Panc1 (cell line): ENCODE data around the gene MAPKAPK5. TPM values are rescaled to one million over a fixed set of nuclear protein-coding genes. Genes with fewer than 3 reads are reported as not detected.
"Not testable (repeated sequence)": the region's sequence is repeated elsewhere in the genome, so short reads cannot be mapped to it uniquely, and the experiment has no call there.

Experiments
- ATAC-seq: fragments of 200-7000 bp; cut with Tn5 transposase; 2 replicates; pipeline ENCODE4 v1.9.1; 2020; ENCODE audit warnings: mild to moderate bottlenecking, moderate library complexity
- BruUV-seq: library from RNA; stranded (reverse); fragments of 400-500 nt; replicated peaks from 2 replicates; lab custom pipeline; 2021; lab: Mats Ljungman, UMichigan
- CTCF ChIA-PET: fragments of 300-600 bp; sonication (Branson Sonifier 250); formaldehyde crosslinking; loops from one replicate; lab custom pipeline; 2022; ENCODE audit warnings: antibody characterized with exemption; lab: Charles Lee
- POLR2A ChIA-PET: fragments of 300-600 bp; sonication (Branson Sonifier 250); formaldehyde crosslinking; loops from one replicate; lab custom pipeline; 2022; ENCODE audit warnings: antibody characterized with exemption; lab: Charles Lee
- DNase-seq: peaks from one replicate; pipeline ENCODE4 v3.0.0-alpha.2; 2010; ENCODE audit warnings: low read depth, low spot score
- H3K27ac ChIP-seq: 2 replicates; pipeline ENCODE4 v1.5.1; 2011; ENCODE audit warnings: mild to moderate bottlenecking, low read length, inconsistent platforms
- H3K27me3 ChIP-seq: fragments of 200-500 bp; sonication (Bioruptor generic); 2 replicates; pipeline ENCODE4 v1.6.0; 2014; ENCODE audit warnings: low read length, inconsistent platforms; ENCODE audit not compliant: control insufficient read depth, insufficient read depth
- H3K36me3 ChIP-seq: fragments of 200-500 bp; sonication (Bioruptor generic); 2 replicates; pipeline ENCODE4 v1.5.1; 2014; ENCODE audit warnings: inconsistent platforms, mild to moderate bottlenecking, low read length, moderate library complexity; ENCODE audit not compliant: control insufficient read depth, insufficient read depth
- H3K4me1 ChIP-seq: 2 replicates; pipeline ENCODE4 v1.5.1; 2011; ENCODE audit warnings: inconsistent platforms, mild to moderate bottlenecking, low read length, moderate library complexity; ENCODE audit not compliant: control insufficient read depth, insufficient read depth
- H3K4me3 ChIP-seq, 2 experiments: 2 replicates each; pipeline ENCODE4 v1.5.1; 2011 to 2012; ENCODE audit warnings: low read depth in 2 of 2, low read length in 2 of 2, mild to moderate bottlenecking in 2 of 2, inconsistent platforms in 1 of 2, moderate library complexity in 1 of 2
- H3K9me3 ChIP-seq: fragments of 200-500 bp; sonication (Bioruptor generic); 2 replicates; pipeline ENCODE4 v1.5.1; 2014; ENCODE audit warnings: low read depth, mild to moderate bottlenecking, inconsistent platforms, low read length, moderate library complexity; ENCODE audit not compliant: control insufficient read depth, insufficient read depth
- POLR2AphosphoS5 ChIP-seq: IDR thresholded peaks from 2 replicates; pipeline ENCODE4 v1.6.1; 2012; ENCODE audit warnings: mild to moderate bottlenecking, low read depth, low read length, moderate library complexity
- SIN3A ChIP-seq: IDR thresholded peaks from 2 replicates; pipeline ENCODE4 v1.6.1; 2012; ENCODE audit warnings: low read depth, mild to moderate bottlenecking, low read length, moderate library complexity, borderline replicate concordance; ENCODE audit not compliant: insufficient read depth
- TCF7L2 ChIP-seq: IDR thresholded peaks from 2 replicates; pipeline ENCODE4 v1.6.1; 2011; ENCODE audit warnings: mild to moderate bottlenecking, low read depth, low read length, inconsistent platforms
- in situ Hi-C: cut with HindIII; loops from 2 replicates; pipeline ENCODE4 v1.10.0; 2016; ENCODE audit warnings: low sequenced_read_pairs, low pct_unique_long_range_greater_than_20kb
- intact Hi-C: fragments of 100-400 bp; cut with micrococcal nuclease; formaldehyde crosslinking; loops from one replicate; pipeline ENCODE4 v1.10.0; 2022; ENCODE audit not compliant: unreplicated experiment
- total RNA-seq: library from RNA; stranded (reverse); gene quantifications from one replicate; pipeline ENCODE4 v1.2.1, GENCODE V29; 2021; ENCODE audit not compliant: unreplicated experiment
- TF ChIP-seq, protein P1 (sequence below): fragments of 450-650 bp; IDR thresholded peaks from 2 replicates; pipeline ENCODE4 v1.5.1; 2017; ENCODE audit warnings: mild to moderate bottlenecking
- TF ChIP-seq, protein P2 (sequence below), 2 experiments: IDR thresholded peaks; 2 replicates each; pipeline ENCODE4 v1.6.1; 2011 to 2012; ENCODE audit warnings: low read depth in 2 of 2, control low read depth in 1 of 2, low read length in 1 of 2, mild to moderate bottlenecking in 1 of 2, moderate library complexity in 1 of 2; ENCODE audit not compliant: insufficient read depth in 1 of 2

MAPKAPK5 gene
- total RNA-seq, 1 experiment from 2014 or later = 49.7 TPM

- no peak for TF ChIP-seq POLR2AphosphoS5
- no peak for DNase-seq
- H3K4me1 ChIP-seq = no peaks in the 10 kb centered on the region
- H3K9me3 ChIP-seq = no peaks in the 10 kb centered on the region
- ATAC-seq = no peak
- no peak overlapping the region for H3K27ac ChIP-seq
- H3K36me3 ChIP-seq = no peaks in the 10 kb centered on the region
- ChIA-PET POLR2A (interaction anchor here (0.5 to 0.7 kb wide), 2 partner anchors 226 to 479 kb away, joined by 3 to 4 read pairs; no protein-coding TSS in a partner anchor), CTCF (no interaction called here)
- no peak overlapping the region for H3K4me3 ChIP-seq
- BruUV-seq = no TSS peak
- no peaks in the 10 kb centered on the region; the same call in 1 of the 2 replicates for H3K27me3 ChIP-seq
- intact Hi-C loops = no loop called here
- in situ Hi-C loops = no loop called here
These were observed 22.6 kb upstream of the MAPKAPK5 start for GRCh38 chr12:111819191-111820158.

GRCh38 chr12:111820828-111821227, 21.2 kb upstream of the MAPKAPK5 start:
- POLR2A ChIA-PET, H3K9me3 ChIP-seq, H3K4me3 ChIP-seq, H3K4me1 ChIP-seq, H3K27me3 ChIP-seq, BruUV-seq, H3K27ac ChIP-seq, CTCF ChIA-PET, ATAC-seq, in situ Hi-C loops, DNase-seq, H3K36me3 ChIP-seq, intact Hi-C loops: not testable (repeated sequence)

DNA sequence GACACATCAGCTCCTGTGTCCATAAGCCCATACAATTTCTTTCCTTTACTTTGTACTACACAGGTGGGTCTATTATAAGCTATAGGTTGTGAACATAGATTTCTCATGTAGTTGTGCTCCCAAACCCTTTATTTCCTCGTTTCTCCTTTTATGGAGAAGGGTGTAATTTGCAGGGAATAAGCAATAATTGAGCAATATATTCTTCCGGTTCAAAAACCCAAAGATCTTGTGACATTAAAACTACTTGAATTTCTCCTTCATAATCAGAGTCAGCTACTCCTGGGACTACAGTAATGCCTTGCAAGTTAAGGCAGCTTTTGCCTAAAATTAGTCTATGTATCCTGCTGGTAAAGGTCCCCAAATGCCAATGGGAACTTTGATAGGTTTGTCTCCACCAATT, 19.1 kb upstream of the MAPKAPK5 start:
- Histone ChIP-seq H3K27ac (no peak overlapping the region), H3K27me3 (no peaks in the 10 kb centered on the region; the same call in 1 of the 2 replicates), H3K36me3 (no peaks in the 10 kb centered on the region), H3K4me1 (peaks cover 2% of the 10 kb centered on the region; the same call in 1 of the 2 replicates), H3K9me3 (no peaks in the 10 kb centered on the region), H3K4me3 (no peak overlapping the region)
- TF ChIP-seq, protein P1, sequence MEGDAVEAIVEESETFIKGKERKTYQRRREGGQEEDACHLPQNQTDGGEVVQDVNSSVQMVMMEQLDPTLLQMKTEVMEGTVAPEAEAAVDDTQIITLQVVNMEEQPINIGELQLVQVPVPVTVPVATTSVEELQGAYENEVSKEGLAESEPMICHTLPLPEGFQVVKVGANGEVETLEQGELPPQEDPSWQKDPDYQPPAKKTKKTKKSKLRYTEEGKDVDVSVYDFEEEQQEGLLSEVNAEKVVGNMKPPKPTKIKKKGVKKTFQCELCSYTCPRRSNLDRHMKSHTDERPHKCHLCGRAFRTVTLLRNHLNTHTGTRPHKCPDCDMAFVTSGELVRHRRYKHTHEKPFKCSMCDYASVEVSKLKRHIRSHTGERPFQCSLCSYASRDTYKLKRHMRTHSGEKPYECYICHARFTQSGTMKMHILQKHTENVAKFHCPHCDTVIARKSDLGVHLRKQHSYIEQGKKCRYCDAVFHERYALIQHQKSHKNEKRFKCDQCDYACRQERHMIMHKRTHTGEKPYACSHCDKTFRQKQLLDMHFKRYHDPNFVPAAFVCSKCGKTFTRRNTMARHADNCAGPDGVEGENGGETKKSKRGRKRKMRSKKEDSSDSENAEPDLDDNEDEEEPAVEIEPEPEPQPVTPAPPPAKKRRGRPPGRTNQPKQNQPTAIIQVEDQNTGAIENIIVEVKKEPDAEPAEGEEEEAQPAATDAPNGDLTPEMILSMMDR = no peak
- TF ChIP-seq SIN3A = no peak
- TF ChIP-seq, protein P2, sequence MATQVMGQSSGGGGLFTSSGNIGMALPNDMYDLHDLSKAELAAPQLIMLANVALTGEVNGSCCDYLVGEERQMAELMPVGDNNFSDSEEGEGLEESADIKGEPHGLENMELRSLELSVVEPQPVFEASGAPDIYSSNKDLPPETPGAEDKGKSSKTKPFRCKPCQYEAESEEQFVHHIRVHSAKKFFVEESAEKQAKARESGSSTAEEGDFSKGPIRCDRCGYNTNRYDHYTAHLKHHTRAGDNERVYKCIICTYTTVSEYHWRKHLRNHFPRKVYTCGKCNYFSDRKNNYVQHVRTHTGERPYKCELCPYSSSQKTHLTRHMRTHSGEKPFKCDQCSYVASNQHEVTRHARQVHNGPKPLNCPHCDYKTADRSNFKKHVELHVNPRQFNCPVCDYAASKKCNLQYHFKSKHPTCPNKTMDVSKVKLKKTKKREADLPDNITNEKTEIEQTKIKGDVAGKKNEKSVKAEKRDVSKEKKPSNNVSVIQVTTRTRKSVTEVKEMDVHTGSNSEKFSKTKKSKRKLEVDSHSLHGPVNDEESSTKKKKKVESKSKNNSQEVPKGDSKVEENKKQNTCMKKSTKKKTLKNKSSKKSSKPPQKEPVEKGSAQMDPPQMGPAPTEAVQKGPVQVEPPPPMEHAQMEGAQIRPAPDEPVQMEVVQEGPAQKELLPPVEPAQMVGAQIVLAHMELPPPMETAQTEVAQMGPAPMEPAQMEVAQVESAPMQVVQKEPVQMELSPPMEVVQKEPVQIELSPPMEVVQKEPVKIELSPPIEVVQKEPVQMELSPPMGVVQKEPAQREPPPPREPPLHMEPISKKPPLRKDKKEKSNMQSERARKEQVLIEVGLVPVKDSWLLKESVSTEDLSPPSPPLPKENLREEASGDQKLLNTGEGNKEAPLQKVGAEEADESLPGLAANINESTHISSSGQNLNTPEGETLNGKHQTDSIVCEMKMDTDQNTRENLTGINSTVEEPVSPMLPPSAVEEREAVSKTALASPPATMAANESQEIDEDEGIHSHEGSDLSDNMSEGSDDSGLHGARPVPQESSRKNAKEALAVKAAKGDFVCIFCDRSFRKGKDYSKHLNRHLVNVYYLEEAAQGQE (IDR thresholded peaks at IDR 0.05; ENCODE audit: insufficient read depth in 1 of 2, low read depth in 2 of 2, low read length in 1 of 2) = no peak
- no peak for TF ChIP-seq TCF7L2
- no peak for TF ChIP-seq POLR2AphosphoS5
- POLR2A ChIA-PET = no interaction called here
- DNase-seq (no peak), ATAC-seq (no peak)
- in situ Hi-C loops = no loop called here
- intact Hi-C loops = no loop called here
- no TSS peak for BruUV-seq
- CTCF ChIA-PET = no interaction called here
